Omental fat pad (tissue), 4 donors: ENCODE measurements around the gene ZNF277. TPM values are rescaled to one million over a fixed set of nuclear protein-coding genes. Genes with fewer than 3 reads are reported as not detected.

Source experiments
- ATAC-seq: fragments of 150-250 bp; one replicate; pipeline ENCODE4 v1.9.1; 2016; ENCODE audit warnings: mild to moderate bottlenecking, moderate library complexity; ENCODE audit not compliant: low FRiP score
- DNase-seq: peaks from one replicate; pipeline ENCODE4 v3.0.0-alpha.2; 2019; ENCODE audit warnings: low spot score
- total RNA-seq, 4 donors: library from RNA; depleted of rRNA; stranded (reverse); fragments of >200 nt; gene quantifications; one replicate each; pipeline ENCODE4 v1.1.0, GENCODE V29; 2016
- TF ChIP-seq, protein P1 (sequence below), 3 donors: fragments of 450-650 bp; IDR thresholded peaks; one replicate each; pipeline ENCODE4 v1.5.1; 2016 to 2017; ENCODE audit warnings: antibody characterized with exemption in 3 of 3, mild to moderate bottlenecking in 3 of 3, moderate library complexity in 2 of 3

The ZNF277 gene
- total RNA-seq, 4 donors from 2014 or later: 15.9 to 24.9 (median 19.3) TPM

DNA sequence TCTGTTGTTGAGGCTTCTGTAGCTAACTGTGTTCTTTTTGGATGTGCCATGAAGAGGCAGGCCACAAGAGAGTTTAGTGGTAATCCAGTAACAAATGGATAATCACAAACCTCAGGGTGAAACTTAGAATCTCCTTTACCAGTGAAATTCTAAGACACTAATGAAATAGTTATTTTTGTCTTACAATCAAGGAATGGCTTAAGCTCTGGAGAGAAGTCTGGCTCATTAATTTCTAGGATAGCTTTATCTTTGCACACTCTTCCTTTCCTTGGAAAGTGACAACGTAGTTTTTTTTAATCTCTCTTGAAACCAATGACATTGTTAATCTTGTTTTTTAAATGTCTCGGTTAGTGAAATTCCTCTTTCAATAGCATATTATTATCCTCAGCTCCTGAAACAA, 150.1 kb downstream of the ZNF277 start:
- TF ChIP-seq, protein P1, sequence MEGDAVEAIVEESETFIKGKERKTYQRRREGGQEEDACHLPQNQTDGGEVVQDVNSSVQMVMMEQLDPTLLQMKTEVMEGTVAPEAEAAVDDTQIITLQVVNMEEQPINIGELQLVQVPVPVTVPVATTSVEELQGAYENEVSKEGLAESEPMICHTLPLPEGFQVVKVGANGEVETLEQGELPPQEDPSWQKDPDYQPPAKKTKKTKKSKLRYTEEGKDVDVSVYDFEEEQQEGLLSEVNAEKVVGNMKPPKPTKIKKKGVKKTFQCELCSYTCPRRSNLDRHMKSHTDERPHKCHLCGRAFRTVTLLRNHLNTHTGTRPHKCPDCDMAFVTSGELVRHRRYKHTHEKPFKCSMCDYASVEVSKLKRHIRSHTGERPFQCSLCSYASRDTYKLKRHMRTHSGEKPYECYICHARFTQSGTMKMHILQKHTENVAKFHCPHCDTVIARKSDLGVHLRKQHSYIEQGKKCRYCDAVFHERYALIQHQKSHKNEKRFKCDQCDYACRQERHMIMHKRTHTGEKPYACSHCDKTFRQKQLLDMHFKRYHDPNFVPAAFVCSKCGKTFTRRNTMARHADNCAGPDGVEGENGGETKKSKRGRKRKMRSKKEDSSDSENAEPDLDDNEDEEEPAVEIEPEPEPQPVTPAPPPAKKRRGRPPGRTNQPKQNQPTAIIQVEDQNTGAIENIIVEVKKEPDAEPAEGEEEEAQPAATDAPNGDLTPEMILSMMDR (IDR thresholded peaks at IDR 0.05): no peak
- no peak for DNase-seq
- no peak for ATAC-seq

DNA sequence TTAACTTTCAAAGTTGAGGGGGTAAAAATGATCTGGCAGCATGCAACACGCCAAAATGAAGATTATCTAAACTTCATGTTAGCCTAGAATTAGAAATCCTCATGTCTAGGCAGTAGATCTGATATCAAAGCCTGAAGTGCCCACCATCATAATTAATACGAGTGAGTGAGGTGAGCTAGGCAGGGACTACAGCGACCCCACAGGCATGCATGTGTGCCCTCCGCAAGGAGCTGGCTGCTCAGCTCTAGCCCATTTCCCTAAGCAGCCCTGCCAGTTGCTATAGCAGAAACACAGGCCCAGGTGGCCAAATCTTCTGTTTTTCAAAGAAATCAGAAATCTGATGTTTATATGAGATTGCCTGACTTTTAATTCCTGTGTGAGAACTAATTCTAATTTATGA, 150.6 kb downstream of the ZNF277 start:
- DNase-seq: no peak
- TF ChIP-seq, protein P1 (IDR thresholded peaks at IDR 0.05): no peak
- ATAC-seq: no peak

DNA sequence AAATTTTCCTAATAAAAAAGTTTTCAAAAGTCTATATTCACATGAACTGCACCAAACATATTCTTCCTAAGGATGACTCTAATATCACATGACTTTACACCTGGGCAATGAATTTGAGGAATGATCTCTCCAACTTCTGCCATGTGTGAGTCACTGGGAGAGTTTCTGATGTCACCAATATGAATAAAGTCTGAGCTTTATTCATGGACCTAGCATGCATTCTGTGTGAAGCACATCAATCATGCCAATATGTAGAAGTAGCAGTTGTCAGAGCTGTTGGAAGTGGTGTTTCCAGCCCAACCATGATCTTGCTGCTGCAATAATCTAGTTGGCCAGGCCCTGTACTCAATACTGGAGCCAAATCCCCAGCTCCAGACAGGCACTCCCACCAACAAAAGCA, 152.0 kb downstream of the ZNF277 start:
- ATAC-seq (no peak), DNase-seq (no peak)
- TF ChIP-seq, protein P1 (IDR thresholded peaks at IDR 0.05): no peak

DNA sequence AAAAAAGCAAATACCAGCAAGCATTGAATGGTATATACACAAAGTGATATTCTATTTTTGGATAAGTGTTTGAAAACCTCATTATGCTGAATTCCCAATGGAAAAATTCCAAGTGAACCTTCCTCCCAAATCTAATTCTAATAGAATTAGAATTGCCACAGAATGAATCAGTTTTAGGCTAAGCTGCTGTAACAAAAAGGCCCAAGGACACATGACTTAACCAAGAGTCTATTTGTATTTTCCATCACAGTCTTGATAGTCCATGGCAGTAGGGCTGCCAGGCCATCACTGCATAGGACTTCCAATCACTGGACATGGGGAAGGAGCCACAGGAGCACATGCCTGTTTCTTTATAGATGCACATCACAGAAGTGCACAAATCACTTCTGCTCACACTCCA, 152.6 kb downstream of the ZNF277 start:
- ATAC-seq: no peak
- DNase-seq: no peak
- TF ChIP-seq, protein P1 (IDR thresholded peaks at IDR 0.05): no peak

DNA sequence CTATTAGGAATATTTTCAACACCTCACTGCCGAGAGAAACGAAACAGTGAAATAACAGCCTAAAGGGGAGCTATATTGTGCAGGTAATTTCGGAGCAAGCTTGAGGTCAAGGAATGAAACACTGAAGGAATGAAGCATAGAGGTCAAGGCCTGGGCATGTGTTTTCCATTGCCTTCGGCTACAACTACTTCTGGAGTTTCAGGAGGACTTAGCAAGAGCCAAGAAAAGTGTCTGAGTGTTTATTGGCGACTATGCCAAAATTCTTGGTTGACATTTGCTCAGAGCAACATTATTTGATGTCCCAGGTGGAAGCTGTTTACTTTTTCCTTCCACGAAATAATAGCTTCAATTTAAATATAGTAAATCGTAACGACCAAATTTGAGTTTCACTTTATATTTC, 154.2 kb downstream of the ZNF277 start:
- TF ChIP-seq, protein P1 (IDR thresholded peaks at IDR 0.05): no peak
- ATAC-seq: no peak
- DNase-seq: no peak

DNA sequence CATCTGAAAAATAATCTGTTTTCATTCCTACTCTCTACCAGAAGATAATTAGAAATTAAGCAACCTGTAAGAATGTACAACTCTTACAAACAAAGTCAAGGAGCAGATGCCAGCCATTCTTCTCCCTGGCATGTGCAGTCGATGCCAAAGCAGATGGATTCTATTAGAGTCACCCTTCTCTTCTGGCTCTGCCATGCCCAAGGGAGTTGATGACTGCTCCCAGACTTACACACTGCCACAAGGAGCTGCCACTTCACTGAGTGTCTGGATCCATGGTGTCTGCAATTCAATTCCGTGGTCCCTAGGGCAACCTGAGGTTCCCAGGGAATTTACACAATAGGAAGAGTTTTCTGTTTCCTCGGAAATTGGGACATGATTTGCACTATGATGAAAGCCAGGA, 154.7 kb downstream of the ZNF277 start:
- TF ChIP-seq, protein P1 (IDR thresholded peaks at IDR 0.05): no peak
- no peak for DNase-seq
- ATAC-seq: no peak

DNA sequence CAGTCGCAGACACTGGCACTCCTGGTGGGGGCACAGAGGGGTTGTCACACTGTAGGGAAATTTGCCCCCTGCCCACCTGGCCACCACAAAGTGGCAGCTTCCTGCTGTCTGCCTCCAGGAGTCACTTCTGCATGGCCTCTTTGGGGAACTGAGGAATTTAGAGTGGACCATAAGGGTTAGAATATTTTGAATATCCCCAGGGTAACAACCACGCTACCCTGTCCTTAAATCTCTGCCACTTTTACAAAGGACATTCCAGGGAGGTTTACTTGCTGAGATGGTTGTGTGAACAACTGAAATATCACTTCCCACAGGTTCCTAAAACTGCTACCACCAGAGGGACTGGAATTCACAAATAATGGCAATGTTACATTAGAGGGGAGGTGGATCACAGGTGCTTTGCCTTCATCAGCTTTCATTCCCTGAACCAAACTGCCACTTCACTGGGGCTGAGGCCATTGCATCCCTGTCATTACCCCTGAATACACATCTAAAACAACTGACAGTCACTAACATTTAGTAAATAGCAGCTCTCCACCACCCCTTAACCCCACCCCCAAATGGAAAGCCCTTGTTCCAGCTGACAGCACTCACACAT, 155.7 kb downstream of the ZNF277 start:
- DNase-seq (no peak), ATAC-seq (no peak)
- TF ChIP-seq, protein P1 (IDR thresholded peaks at IDR 0.05): no peak
